HG03575 (cell line): ENCODE results near the gene SHISAL1.

Experiments used
- ATAC-seq: cut with Tn5 transposase; IDR thresholded peaks from one replicate; pipeline ENCODE4 v1.9.1; 2021; ENCODE audit not compliant: unreplicated experiment, insufficient number of reproducible peaks, low FRiP score; ENCODE audit errors: extremely low read depth

The SHISAL1 gene

DNA sequence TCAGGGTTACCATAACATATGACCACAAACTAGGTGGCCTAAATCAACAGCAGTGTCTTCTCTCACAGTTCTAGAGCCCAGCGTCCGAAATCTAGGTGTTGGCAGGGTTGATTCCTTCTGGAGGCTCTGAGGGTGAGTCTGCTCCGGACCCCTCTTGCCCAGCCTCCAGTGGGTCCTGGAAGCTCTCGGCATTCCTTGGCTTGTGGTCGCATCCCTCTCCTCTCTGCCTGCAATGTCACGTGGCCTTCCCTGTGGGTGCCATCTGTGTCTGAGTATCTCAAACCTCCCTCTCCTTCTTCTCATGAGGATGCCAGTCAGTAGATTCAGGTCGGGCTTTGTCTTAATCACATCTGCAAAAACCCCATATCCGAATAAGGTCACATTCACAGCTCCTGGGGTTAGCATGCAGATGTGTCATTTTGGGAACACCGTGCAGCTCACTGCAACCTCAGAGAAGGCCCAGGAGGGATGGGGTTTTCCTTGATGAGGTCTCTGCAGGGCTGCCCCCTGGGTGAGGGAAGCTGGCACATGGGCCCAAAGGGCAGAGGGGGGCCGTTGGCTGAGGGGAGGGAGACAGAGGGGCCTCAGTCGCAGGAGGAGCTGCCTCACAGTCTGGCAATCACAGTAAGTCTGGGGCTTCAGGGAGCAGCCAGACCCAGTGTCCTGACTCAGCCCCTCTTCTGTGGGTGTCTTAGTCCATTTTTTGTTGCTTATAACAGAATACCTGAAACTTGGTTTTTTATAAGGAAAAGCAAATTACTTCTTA, 90.9 kb downstream of the SHISAL1 start:
- no peak for ATAC-seq

DNA sequence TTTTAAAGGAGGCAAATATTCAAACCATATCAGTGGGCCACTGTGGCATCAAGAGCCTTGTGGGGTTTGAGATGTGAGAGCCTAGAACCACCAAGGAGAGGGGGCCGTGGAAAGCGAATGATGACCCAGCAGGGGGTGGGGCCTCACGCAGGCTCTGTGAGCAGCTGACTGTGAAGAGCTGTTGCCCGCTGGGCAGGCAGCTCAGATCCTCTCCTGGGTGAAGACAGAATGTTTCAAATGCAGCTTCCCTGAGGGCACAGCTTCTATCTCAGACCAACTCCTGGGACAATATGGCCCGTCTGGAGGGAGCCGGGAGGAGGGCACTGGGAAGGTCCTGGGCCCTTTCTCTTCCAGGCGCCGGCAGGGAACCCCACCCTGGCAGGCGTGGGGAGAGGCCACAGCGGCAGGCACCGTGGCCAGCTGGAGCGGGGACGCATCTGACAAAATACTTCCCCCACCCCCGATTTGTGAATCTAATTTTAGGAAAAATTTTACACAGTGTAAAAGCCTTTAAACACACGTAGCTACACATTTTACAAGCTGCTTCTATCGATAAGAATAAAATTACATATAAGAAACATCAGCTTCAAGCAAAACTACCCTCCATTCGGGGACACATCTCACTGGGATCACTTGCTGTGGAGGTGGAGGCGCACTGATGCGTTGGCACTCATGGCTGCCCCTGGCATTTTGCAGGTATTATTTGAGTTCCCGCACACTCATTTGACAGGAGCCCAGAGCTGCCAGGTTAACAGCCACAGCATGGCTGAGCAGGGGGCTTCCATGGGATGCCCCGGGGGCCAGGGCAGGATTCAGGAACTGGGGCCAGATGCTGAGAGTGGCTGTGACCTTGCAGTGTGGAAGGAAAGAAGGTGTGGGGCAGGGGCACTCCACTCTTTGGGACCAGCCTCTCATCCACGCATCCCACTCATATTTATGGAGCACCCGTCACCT, 91.7 kb downstream of the SHISAL1 start:
- ATAC-seq: no peak

GRCh38 chr22:44219101-44219870, 93.5 kb downstream of the SHISAL1 start:
- no peak for ATAC-seq

DNA sequence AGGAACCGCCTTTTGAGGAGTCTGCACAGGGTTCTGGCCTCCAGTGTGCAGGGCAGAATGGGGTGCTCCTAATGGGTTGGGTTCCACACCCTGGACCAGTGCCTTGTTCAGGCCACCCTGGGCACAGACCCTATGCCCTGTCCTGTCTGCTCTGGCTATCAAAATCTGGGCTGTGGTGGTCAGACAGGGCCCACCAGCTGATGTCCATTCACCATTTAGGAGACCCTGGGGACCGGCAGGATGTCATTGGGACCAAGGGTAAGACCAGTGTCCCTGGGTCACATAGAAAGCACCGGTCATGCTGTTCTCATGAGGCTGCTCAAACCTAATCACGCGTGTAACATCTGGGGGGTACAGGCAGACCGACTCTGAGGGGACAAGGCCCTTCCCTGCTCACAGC, 94.7 kb downstream of the SHISAL1 start:
- no peak for ATAC-seq

DNA sequence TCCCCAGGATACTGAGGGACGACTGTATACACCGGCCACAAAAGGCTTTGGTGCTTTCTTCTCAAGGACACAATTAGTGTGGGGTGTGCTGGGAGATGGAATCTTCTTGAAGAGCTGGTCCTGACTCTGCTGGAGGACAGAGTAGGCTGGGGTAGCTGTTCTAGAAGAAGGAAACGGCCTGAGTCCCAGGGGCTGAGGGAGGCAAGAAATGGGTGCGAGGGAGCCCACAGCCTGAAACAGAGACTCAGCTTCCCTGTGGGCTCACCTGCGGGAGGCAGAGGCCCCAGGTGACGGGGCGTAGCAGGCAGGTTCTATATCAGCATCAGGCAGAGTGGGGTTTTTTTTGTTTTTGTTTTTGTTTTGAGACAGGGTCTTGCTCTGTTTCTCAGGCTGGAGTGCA, 95.4 kb downstream of the SHISAL1 start:
- ATAC-seq: no peak

DNA sequence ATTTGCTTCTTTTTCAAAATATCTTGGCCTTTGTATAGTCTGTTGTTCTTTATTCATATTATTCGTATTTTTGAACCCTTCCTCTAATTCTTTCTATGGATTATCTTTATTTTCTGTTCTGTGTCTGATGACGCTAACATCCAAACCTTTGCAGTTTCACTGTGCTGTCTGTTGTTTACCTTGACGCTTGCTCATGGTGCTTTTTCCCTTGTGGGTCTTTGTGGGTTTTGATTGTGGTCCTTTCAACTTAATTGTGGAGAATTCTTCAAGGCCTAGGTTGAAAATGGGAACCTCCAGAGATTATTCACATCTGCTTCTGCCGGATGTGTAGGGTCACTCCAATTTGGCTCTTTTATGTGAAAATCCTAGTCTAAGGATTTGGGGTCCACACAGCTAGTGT, 97.5 kb downstream of the SHISAL1 start:
- ATAC-seq: no peak

DNA sequence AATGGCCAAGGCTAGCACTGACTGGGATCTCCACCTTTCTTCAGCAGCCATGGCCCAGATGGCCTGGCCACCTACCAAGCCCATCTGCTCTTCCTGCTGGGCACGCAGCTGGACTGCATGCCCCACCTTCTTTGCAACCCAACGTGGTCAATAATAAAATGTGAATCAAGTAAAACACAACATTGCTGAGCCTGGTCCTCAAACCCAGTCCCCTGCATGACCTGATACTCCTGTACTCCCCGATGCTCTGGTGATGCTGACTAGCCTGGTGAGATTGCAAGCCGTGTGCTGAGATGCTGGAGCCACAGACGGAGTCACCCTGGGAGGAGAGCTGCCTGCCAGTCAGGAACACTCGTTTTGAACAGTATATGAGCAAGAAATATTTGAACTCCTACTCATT, 98.0 kb downstream of the SHISAL1 start:
- no peak for ATAC-seq

DNA sequence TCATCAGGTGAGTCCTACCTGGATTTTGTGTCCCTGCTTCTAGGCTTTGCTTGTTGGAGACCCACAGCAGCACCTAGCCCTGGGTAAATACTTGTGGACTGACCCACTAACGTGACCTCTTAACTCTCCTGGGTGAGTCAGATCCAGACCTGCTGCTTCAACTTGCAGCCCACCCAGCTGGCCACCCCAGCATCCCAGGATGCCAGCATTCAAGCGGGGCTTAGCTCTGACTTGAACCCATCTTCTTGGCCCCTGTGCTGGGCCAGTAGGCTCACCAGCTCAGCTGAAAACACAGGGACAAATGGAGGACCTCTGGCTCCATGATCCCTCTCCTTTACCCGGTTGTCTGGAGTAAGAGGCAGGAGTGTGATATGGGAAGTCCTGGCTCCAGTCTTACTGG, 98.6 kb downstream of the SHISAL1 start:
- no peak for ATAC-seq

DNA sequence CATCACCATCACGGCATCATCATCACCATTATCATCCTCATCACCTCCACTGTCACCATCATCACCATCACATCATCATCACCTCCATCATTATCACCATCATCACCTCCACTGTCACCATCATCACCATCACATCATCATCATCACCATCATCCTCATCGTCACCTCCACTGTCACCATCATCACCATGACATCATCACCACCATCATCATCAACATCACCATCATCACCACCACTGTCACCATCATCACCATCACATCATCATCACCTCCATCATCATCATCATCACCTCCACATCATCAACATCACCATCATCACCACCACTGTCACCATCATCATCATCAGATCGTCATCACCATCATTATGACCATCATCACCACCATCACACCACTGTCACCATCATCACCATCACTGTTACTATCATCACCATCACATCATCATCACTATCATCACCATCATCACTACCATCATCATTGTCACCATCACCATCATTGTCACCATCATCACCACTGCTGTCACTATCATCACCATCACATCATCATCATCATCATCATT, 99.2 kb downstream of the SHISAL1 start:
- ATAC-seq: no peak

DNA sequence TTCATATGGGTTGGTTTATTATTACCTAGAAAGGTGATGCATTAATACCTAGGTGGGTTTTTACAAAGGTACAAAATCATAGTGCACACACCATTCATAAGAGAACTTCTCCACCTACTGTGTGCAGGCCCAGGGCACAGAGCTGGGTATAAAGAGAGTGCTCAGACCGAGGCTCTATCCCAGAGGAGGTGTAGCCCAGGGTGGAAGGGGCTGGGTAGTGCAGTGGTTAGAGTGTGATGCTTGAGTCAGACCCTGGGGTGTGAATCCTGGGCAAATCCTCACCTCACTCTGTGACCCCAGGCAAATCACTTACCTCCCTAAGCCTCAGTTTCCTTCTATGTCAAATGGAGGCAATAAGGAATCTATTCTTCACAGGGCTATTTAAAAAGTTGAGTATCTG, 99.8 kb downstream of the SHISAL1 start:
- ATAC-seq: no peak

GRCh38 chr22:44211946-44212930, 100.5 kb downstream of the SHISAL1 start:
- no peak for ATAC-seq

DNA sequence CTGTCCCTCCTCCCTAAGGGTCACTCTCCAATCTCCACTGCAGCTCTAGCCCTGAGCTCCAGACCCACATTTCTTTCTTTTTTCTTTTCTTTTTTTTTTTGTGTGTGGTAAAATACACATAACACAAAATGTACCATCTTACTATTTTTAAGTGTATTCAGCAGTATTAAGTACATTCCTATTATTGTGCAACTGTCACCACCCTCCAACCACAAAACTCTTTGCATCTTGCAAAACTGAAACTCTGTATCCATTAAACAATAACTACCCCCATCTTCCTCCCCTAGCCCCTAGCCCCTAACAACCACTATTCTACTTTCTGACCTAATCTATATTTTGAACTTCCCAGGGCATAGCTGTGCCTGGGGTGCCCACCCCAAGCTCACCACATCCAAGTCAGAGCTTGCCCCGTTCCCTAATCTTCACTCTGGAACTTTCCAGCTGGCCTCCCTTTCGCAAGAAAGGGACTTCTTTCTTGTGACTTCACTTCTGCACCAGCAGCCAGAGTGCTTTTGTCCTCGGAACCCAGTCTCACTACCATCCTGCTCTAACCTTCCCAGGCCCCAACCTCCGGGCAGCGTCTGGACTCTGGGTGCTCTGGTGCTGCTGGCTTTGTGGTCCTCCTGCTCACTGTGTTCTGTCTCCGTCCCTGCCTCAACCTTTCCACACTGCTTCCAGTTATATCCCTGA, 101.3 kb downstream of the SHISAL1 start:
- ATAC-seq: no peak

GRCh38 chr22:44210722-44211121, 102.0 kb downstream of the SHISAL1 start:
- no peak for ATAC-seq

DNA sequence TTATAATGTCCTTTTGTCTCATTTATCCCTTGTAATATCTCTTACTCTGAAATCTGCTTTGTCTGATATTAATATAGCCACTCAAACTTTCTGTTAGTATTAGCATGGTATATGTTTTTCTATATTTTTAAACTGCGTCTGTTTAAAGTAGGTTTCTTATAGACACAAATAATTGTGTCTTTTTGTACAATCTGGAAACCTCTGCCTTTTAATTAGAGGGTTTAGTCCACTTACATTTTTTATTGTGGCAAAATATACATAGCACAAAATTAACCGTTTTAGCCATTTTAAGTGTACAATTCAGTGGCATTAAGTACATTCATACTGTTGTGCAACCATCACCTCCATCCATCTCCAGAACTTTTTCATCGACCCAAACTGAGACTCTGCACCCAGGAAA, 103.4 kb downstream of the SHISAL1 start:
- ATAC-seq: no peak

GRCh38 chr22:44207981-44208317, 104.8 kb downstream of the SHISAL1 start:
- ATAC-seq: no peak

- ATAC-seq: no peak
Observed at GRCh38 chr22:44207173-44207980, 105.4 kb downstream of the SHISAL1 start.

GRCh38 chr22:44206696-44207095, 106.1 kb downstream of the SHISAL1 start:
- no peak for ATAC-seq
